Measurements from ENCODE around the gene PTPRQ.

PTPRQ gene

DNA sequence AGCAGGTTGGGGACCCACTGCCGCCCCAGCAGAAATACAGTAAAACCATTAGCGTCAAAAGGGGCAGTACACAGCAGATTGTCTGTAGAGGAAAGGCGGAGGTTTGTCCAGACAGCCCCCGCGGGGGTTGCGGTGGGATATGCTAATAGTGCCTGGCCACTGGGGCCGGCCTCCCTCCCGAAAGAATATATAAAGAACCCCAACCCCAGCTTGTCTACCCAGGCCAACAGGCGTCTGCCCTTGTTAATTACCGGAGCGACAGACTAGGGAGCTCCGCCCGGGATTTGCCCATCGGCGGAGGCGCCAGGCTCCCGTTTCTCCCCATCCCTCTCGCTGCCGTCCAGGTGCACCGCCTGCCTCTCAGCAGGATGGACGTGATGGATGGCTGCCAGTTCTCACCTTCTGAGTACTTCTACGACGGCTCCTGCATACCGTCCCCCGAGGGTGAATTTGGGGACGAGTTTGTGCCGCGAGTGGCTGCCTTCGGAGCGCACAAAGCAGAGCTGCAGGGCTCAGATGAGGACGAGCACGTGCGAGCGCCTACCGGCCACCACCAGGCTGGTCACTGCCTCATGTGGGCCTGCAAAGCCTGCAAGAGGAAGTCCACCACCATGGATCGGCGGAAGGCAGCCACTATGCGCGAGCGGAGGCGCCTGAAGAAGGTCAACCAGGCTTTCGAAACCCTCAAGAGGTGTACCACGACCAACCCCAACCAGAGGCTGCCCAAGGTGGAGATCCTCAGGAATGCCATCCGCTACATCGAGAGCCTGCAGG lies 272.8 kb downstream of the PTPRQ start, which contains the start of gene MYF5:
MYF5 (plus strand) TSS at position 217 of the 774 bp plus-strand sequence; CDS start at position 369, 152 bp downstream.
- H3K9me3 ChIP-seq (ENCODE audit: severe bottlenecking) = no peaks in the 10 kb centered on the region
- H3K27ac ChIP-seq = no peak within 1 kb of the TSS
- TF ChIP-seq, protein P1, sequence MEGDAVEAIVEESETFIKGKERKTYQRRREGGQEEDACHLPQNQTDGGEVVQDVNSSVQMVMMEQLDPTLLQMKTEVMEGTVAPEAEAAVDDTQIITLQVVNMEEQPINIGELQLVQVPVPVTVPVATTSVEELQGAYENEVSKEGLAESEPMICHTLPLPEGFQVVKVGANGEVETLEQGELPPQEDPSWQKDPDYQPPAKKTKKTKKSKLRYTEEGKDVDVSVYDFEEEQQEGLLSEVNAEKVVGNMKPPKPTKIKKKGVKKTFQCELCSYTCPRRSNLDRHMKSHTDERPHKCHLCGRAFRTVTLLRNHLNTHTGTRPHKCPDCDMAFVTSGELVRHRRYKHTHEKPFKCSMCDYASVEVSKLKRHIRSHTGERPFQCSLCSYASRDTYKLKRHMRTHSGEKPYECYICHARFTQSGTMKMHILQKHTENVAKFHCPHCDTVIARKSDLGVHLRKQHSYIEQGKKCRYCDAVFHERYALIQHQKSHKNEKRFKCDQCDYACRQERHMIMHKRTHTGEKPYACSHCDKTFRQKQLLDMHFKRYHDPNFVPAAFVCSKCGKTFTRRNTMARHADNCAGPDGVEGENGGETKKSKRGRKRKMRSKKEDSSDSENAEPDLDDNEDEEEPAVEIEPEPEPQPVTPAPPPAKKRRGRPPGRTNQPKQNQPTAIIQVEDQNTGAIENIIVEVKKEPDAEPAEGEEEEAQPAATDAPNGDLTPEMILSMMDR (IDR thresholded peaks at IDR 0.05; ENCODE audit: low read depth, low read length) = no peak
- no peak within 1 kb of the TSS for H3K4me3 ChIP-seq (ENCODE audit: low read depth, low read length)
- DNase-seq = no peak
- no peaks in the 10 kb centered on the region for H3K36me3 ChIP-seq
- H3K27me3 ChIP-seq (ENCODE audit: insufficient read depth, low read depth, severe bottlenecking) = no peaks in the 10 kb centered on the region

DNA sequence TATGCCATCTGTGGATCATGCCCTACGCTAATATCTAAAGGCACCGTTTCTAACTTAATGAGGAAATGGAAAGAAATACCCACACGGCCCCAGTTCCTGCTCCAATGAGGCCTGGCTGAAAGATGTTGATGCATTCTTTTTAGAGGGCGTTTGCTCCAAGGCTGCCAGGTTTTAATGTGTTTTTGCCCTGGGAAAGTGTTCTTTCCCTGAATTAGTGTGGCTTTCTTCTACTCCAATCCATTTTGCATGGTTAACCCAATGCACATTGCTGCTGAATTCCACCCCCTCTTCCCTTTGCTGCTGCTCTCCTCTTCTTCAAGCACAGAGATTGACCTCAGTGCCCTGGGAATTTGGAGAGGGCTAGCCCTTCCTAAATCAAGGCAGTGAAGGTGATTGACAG lies 273.8 kb downstream of the PTPRQ start:
- H3K4me3 ChIP-seq (ENCODE audit: low read depth, low read length) = no peak overlapping the region
- H3K9me3 ChIP-seq (ENCODE audit: severe bottlenecking) = no peaks in the 10 kb centered on the region
- no peak for DNase-seq
- no peaks in the 10 kb centered on the region for H3K27me3 ChIP-seq (ENCODE audit: insufficient read depth, low read depth, severe bottlenecking)
- no peak overlapping the region for H3K27ac ChIP-seq
- TF ChIP-seq, protein P1 (IDR thresholded peaks at IDR 0.05; ENCODE audit: low read depth, low read length) = no peak
- no peaks in the 10 kb centered on the region for H3K36me3 ChIP-seq

DNA sequence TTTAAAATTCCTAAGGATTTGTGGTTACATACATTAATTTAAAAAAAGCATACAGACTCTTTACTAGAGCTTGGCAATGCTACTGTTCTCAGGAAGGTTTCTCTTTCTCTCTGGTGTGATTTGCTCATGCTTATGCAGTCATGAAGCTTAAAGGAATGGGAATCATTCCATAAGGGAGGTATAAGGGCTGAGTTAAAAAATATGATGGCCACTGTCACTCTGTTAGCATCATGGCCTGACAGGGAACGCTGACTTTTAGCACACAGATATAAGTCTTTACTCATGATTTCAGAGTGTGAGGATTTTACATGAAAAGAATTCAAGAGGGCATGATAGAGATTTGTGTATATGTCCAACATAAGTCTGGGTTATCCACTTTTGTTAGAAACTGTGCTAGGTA lies 276.5 kb downstream of the PTPRQ start:
- no peak for DNase-seq
- TF ChIP-seq, protein P1 (IDR thresholded peaks at IDR 0.05; ENCODE audit: low read depth, low read length) = no peak
- no peaks in the 10 kb centered on the region for H3K27me3 ChIP-seq (ENCODE audit: insufficient read depth, low read depth, severe bottlenecking)

DNA sequence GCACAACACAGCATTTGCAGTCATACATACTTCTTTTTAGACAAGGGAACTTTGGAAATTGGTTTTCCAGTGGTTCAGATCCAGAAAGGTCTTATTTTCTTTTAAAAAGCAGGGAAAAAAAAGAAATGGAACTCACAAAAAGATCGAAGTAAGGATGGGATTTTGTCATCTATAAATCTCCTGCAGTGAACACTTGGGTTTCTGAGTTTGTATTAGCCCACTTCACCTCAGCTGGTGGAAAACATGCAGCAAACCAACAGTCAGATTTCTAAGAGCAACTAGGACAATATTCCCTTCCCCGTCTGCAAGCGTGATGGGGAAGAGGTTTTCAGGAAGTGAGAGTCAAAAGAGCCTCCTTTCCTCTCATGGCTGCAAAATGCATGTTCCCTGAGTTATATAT lies 277.3 kb downstream of the PTPRQ start:
- Histone ChIP-seq H3K27ac (no peak overlapping the region), H3K36me3 (no peaks in the 10 kb centered on the region), H3K4me3 (ENCODE audit: low read depth, low read length) (no peak overlapping the region), H3K9me3 (ENCODE audit: severe bottlenecking) (no peaks in the 10 kb centered on the region), H3K27me3 (ENCODE audit: insufficient read depth, low read depth, severe bottlenecking) (no peaks in the 10 kb centered on the region)
- no peak for DNase-seq
- TF ChIP-seq, protein P1 (IDR thresholded peaks at IDR 0.05; ENCODE audit: low read depth, low read length) = no peak

More for the DNA sequence above, 276.5 kb downstream of the PTPRQ start:
- H3K27ac ChIP-seq = no peak overlapping the region
- no peak overlapping the region for H3K4me3 ChIP-seq (ENCODE audit: low read depth, low read length)
- H3K36me3 ChIP-seq = no peaks in the 10 kb centered on the region
- H3K9me3 ChIP-seq (ENCODE audit: severe bottlenecking) = no peaks in the 10 kb centered on the region
